NK-92 (cell line): ENCODE measurements around the gene ADAMTSL1.

Experiments
- DNase-seq: peaks from one replicate; lab custom pipeline; 2025; ENCODE audit not compliant: unreplicated experiment; lab: John Stamatoyannopoulos, UW

The ADAMTSL1 gene

DNA sequence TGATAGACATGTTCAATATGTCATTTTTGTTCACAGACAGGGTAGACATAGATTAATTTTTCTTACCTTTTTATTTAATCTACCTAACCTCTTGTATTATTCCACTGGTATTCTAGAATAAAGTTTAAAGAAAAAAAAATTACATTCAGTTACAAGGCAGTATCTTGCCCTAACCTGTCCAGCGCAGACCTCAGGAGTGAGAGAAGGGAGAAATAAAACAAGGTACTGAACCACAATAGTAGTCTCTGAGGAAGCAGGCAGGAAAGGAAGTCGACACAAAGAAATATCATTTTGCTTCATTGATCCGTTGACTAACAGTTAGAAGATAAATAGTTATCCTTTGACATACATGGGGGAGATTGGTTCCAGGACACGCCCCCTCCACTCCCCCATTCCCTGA lies 12.5 kb upstream of the ADAMTSL1 start:
- no peak for DNase-seq

DNA sequence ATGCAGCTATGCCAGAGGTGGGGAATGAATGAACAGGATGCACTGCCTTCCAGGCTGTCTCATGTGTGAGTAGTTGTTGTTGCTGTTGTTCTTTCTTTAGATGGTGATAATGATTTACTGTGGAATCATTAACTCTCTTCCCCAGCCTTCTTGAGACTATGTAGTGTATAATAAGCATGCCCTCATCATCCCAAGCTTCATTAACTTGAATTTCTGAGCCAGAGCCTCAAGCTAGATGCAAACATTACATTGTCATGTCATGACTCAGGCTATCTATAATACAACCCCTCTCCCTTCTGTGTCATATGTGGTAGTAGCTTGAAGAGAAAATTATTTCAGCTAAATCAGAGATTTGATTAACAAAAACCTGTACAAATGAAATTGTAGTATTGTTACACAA lies 10.0 kb upstream of the ADAMTSL1 start:
- DNase-seq, result no peak

DNA sequence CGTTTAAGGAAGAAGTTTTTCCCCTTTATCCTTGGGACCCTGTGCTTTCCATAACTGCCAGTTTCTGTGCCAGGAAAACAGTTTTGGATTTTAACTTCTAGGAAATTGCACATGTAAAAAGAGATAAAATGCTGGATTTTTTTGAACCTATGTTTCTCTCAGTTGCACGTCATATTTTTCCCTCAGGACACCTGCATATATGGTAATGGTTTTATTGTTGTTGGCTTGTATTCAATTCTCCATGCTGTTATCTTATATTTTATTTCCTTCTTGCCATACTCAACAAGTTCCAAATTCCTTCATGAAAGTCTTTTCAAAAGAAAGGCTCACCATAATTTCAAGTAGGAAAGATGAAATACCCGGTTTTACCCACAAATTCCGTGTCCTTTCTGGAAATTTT lies 7.9 kb upstream of the ADAMTSL1 start:
- DNase-seq, result no peak

DNA sequence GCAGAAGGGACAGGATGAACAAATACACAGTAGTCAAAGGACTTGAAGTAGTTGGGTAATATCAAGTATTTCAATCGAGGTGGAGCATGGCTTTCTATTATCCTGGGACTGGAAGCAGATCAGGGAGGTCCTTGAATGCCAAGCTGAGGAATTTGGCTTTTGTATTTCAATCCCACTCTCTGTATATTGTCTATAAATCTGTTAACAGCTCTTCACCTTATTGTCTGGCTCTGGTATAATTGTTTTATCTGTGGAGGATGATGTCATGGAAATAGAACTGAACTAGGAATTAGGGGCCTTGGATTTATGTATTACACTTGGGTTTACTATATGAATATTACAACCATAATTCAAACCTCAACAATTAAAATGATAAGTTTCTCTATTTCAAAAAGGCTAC lies 6.3 kb upstream of the ADAMTSL1 start:
- no peak for DNase-seq

DNA sequence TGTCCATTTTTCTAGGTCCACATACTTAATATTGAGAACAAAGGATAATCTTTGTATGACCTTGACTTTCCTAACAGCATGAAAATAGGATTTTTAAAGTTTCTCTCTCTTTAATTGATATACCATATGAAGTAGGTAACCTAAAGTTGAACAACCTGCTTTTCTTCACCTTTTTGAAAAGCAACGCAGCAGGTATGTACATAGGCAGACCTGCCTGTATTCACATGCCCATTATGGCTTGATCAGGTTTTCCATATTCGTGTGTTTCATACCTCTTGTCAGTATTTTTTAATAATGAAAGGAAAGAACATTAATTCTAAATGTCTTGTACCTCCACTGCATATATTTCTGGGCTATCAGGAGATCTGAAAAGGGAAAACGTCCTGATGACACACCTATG lies 1.5 kb upstream of the ADAMTSL1 start:
- no peak for DNase-seq

- DNase-seq, result no peak
These were observed 1.1 kb upstream of the ADAMTSL1 start for GRCh38 chr9:18472841-18473251.

- DNase-seq, result no peak
These were observed 830 bp downstream of the ADAMTSL1 start for GRCh38 chr9:18474783-18475182.

DNA sequence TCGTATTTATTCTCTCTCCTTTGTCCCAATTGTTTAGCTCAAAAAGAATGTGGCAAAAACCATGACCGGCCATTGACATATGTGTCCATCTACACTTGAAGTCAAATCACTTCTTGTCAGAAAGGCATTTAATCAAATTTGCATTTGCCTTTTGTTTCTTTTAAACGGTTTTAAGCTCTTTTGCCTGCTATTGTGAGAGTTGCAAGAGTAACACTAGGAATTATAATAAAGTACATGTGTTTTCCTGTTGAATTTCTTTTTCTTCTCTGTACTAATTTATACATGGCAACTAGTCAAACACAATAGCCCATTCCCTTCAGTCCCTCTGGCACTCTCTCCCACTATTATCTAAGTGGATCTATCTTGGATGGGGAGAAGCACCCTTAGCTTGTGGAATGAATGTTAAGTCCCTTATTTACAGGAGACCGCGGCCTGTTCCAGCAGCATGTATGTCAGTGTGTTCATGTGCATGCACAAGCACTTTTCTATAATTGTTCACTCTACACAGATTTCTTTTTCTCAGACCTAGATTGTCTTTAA lies 3.2 kb downstream of the ADAMTSL1 start:
- no peak for DNase-seq

DNA sequence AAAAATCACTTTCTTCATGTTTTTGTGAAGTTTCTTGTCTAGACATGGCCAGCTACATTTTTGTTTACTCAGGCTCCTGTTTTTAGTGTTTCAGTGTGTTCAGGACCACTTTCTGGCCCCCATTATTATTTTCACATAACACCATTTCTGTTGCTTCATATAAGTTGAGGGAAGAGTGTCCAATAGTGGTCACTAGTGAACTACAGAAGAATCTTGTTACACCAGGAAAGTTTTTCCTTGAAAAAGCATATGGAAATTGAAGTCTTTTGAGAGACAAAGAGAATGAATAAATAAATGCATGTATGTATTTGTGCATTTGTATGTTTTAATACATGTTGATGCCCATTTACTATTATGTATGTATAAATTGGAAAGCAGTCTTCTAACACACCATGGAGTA lies 3.8 kb downstream of the ADAMTSL1 start:
- DNase-seq, result no peak

DNA sequence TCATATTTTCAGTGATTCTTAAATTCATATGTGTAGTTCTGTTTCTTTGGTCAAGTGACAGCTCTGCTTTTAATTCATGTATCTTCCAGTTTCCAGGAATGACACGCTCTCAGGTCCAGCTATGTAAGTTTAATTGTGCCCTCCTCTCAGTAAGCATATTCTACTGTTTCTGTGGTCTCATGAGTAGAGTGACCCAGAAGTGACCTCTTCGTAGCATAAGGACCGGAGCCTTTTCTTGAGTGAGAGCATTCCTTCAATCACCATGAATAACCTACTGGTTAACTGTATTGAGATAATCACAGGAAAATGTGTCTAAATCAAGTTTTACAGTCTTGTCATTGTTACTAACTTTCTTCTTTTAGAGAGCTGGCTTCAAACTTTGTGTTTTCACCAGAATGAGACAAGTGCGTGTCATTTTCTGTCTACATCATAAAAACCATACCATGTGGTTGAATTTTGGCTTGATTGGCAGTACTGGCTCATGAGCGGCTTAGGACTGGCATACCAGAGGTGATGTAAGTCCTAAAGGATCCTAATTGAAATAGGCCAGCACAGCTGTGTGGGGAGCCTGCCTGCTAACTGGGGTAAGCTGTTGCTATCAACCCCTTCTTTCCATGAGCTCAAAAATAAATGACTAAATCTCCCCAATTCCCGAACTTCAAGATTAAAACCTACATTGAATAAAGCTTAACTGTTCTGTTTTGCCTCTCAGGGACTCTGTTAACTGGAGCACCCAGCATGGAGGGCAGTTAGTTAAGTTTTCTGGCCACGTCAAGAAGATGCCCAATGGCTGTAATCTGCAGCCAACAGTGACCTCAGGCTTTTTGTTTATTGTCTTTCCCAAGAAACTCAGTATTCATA lies 4.8 kb downstream of the ADAMTSL1 start:
- no peak for DNase-seq

- no peak for DNase-seq
These were observed 5.5 kb downstream of the ADAMTSL1 start for GRCh38 chr9:18479405-18479804.

GRCh38 chr9:18480662-18481093 lies 6.7 kb downstream of the ADAMTSL1 start:
- DNase-seq, result no peak

DNA sequence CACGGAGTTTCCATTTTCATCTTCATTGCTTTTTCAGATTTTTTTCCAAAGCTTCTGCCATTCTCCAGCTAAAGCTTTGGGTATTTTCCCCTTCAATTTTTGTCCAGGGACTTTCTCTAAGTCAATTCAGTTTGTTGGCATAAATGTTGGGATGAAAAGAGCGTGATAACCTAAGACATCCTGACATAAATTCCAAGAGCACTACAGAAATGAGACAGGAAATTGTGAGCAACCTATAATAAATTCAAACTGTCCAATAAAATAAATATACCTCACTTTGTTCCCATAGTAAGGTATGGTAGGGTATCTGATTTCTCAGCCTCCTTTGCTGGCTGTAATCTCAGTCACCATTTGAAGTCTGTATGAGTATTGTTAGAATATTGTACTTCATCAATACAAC lies 8.4 kb downstream of the ADAMTSL1 start:
- DNase-seq, result no peak

DNA sequence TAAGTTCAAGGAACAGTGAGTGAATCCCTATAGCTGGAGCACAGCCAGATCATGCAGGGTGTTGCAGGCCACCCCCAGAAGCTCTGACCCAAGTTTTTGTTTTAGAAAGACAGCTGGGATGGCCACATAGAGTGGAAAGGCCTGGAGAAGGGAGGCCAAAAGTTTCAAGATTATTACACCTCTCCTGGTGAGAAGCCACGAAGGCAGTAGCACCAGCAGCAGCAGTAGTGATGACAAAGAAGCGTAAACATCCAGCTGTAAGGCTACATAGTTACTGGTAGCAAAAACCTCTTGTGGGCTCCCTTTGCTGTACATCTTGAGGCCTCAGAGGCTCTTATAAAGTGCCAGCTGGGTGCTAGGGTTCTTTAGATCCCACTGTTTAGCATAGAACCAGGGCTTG lies 11.8 kb downstream of the ADAMTSL1 start:
- DNase-seq, result no peak

DNA sequence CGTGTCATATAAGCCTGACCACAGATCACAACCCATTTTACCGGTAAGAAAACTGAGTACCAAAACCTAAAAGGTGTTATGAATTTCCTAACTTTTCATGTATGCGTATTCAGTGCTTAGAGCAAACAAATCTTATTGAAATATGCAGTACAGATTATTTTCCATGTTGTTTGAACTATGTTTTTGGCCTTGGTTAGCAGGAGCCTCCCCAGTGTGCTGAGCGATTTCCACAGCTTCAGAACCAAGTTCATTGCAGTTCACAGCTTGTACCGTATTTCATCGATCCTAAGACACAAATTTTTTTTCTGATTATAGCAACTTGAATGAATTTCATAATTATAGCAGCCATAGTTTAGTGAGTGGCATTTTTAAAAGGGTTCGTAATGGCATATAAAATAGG lies 13.7 kb downstream of the ADAMTSL1 start:
- DNase-seq, result no peak

- no peak for DNase-seq
These were observed 14.9 kb downstream of the ADAMTSL1 start for GRCh38 chr9:18488886-18489285.

DNA sequence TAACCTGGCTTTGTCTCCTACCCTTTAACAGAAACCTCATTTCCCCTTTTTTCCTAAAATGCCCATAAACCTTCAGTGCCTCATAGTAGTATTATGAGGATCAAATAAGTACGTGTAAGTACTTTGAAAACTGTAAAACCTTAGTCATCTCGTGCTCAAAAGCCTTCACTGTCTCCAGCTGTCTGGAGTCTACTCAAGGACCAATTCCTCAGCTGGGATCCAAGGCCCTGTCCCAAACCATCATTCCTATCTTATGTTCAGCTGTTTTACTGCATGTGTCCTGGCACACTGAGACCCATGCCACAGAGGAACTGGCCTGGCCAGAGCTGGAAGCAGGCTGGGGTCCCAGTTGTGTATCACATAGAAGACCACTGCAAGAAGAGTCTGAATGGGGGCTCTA lies 15.9 kb downstream of the ADAMTSL1 start:
- DNase-seq, result no peak

DNA sequence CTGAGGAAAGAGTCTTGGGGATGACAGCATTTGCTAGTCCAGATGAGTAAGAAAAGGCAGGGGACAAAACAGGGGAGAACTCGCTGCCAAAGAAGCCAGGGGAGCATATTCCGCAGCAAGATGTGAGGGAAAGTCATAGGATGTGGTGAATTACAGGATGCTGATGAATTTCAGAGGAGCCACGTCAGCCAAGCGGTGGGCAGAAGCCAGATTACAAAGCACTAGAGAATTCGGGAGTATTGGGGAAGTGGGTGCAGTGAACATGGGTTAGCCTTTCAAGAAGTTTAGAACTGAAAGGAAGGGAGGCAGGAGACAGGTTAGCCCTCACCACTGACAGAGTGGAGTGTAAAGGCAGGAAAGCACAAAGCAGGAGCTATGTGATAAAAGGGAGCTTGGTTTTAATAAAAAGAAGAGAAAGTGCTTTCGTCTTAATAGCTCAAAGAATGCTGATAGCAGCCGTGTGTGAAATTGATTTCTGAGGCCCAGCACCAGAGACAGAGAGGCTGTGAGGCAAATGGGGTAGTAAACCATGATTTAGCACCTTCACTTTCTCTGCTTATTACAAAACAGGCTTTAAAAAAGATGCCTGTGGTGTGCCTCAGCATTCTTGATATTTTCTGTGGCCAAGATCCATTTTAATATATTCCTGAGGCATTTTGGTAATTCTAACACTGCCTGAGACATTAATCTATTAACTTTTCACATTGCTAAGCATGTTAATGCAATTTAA lies 16.9 kb downstream of the ADAMTSL1 start:
- DNase-seq, result no peak

GRCh38 chr9:18492612-18493011 lies 18.7 kb downstream of the ADAMTSL1 start:
- DNase-seq, result no peak

GRCh38 chr9:18493451-18493993 lies 19.6 kb downstream of the ADAMTSL1 start:
- no peak for DNase-seq

DNA sequence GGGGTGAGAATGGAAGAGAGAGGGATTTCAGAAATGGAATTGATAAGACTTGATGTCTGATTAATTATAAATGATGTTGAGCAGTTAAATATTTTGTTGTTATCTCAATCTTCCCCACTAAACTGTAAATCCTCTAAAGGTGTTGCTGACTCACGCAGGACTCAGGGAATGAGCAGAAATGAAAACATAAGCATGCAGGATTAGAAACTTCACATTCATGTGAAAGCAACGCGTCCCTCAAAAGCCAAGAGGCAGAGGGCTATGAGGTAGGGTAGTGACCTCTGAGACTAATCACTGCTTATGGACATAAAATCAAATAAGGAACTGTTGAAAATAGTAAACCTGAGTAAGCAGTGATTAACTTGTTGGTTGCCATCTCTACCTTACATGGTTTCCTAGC lies 21.1 kb downstream of the ADAMTSL1 start:
- DNase-seq, result no peak
